NCI-H2227 treated with DMSO at 0.1 percent for 48 hours (cell line): ENCODE measurements around the gene CAMSAP1.

Experiments used
- DNase-seq: peaks from one replicate; lab custom pipeline; 2025; lab: John Stamatoyannopoulos, UW

CAMSAP1 gene

GRCh38 chr9:135939351-135940265 is 32.3 kb upstream of the CAMSAP1 start:
- DNase-seq = no peak

- no peak for DNase-seq
Measured at GRCh38 chr9:135937521-135938489, 30.5 kb upstream of the CAMSAP1 start.

GRCh38 chr9:135933114-135933513 is 25.8 kb upstream of the CAMSAP1 start:
- DNase-seq = no peak

DNA sequence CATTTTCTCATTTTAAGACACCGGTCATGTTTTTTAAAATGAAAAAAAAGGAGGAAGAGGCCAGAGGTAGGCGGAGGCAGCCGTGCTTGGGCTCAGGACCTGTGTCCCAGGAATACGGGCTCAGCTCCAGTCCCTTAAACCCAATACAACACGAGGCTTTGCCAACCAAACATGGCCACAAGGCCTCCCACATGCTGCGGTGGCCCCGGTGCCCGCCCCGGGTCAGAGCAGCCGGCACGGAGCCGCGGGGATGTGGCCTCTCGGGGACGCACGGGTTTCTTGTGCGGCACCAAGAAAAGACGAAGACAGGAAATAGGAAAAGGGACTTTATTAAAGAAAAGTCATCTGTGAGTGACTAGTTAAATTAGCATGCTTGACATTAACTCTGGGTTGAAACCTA is 25.3 kb upstream of the CAMSAP1 start:
- DNase-seq = no peak

DNA sequence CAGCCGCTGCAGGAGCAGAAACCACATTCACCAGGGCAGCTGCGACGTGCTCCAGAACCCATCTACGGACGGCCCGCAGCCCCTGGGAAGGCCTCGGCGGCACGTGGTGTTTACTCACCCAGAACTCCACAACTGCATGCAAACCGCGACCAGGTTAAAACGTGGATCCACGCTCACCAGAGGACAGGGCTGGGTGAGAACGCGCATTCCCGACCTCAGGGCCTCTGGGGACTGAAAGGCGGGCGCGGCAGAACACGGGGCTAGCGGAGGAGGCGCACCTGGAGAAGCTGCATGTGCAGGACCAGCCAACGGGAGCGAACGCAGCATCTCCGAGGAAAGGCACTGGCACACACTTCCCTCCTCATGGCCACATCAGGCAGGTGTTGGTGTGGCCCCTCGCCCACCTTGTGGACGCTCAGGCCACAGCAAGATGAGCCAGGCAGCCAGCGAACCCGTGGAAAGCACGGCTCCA is 24.0 kb upstream of the CAMSAP1 start:
- DNase-seq = no peak

DNA sequence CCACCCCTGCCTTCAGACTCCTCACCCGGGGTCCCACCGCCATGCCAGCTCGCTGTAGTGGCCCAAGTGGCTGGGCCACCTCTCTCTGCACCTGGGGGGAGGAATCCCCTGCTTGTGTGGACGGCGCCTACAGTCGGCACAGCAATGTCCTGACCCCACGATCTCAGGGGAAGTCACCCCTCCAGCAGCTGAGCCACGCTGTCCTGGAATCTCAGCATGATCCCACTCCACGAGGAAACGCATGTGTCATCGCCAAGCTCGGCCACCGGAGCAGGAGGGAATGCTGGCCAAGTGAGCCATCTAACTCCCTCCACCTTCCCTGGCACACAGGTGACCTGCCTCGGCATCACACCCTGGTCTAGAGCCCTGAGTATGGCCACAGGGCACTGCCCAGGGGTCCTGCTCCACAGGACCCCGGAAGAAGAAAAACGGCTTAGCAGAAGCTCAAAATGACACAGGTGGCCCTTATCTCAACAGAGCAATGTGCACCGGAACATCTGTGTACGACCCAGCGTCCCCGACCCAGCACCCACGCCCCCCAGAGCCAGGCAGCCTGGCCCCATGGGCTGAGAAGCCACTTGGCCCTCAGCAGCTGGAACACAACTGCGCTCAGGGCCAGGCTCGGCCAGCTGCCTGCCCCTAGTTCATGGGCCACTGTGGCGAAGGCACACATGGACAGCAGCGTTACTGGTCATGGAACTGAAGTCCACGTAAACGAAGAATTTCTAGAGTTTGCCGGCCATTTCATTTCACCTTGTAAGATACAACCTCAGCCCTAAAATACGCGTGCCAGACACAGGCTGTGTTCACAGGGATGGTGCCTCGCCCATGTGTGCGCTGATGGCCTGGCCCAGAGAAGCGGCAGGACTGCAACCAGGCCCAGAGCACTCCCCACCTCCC is 23.4 kb upstream of the CAMSAP1 start:
- DNase-seq = no peak

DNA sequence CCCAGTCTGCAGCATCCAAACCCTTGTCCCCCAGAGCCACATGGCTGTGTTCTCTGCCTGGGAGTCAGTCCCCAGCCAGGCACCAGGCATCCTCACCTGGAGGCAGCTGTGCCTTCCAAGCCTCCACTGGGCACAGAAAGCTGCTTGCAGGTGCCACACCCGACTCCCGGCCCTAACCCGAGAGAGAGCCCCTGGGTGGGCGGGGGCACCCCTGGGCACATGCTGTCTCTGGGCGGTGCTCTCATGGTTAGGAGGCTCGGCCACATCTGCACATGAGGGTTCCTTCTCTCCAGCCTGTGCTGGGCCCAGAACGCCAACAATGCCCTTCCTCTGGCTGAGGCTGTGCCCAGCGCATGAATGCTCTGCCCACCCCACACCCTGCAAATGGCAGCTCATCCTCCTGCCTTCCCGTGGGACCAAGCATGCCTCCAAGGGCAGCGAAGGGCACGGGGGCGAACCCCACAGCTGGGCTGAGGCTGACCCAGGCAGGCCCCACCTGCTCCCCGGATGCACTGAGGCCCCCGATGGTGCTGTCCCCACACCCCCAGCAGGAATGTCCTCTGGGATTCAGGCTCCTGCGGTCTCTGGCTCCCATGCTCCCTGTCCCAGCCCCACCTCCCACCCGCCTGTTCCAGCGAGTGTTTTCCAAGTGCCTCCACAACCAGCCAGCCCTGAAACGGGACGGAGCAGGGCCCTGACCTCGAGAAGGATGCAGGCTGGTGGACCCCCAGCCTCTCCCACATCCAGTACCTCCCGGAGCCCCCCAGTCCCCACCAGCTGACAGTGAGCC is 22.5 kb upstream of the CAMSAP1 start:
- DNase-seq = no peak

DNA sequence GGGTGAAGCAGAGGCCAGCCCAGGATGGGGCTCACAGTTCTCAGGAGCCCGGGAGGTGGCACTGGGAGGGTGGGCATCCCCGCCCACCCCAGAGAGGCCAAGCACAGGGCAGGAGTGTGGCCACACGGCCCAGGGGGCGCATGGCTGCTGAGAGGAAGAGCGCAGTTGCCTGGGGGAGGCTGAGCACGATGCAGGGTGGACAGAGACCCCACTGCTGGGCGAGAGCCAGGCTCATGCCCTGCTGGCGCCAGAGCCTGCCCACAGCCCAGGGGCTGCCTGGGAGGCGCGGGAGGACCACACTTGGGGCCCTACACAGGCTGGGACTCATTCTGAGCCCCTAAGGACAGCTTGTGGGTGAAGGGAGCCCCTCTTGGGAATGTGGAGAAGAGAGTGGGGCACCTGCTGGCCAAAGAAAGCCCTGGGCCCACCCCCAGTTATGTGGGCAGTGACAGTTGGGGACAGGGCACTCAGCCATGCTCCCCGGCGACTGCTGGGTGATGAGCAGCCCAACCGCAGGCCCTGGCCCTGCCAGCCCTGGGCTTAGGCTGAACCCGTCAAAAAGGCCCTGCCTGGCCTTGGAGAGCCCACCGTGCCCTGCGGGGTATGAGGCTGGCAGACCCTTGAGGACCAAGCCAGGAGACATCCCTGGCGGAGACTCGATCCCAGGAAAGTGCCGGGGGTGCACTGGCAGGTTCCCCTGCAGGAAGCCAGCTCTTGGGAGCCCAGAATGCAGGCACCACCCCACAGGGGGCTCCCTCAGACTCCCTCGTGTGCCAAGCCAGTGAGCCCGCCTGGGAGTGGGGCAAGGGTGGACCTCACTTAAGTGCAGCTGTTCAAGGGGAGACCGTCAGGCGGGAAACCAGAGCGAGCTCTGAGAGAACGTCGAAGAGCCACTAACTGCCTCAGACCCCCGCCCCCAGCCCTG is 21.6 kb upstream of the CAMSAP1 start:
- no peak for DNase-seq

DNA sequence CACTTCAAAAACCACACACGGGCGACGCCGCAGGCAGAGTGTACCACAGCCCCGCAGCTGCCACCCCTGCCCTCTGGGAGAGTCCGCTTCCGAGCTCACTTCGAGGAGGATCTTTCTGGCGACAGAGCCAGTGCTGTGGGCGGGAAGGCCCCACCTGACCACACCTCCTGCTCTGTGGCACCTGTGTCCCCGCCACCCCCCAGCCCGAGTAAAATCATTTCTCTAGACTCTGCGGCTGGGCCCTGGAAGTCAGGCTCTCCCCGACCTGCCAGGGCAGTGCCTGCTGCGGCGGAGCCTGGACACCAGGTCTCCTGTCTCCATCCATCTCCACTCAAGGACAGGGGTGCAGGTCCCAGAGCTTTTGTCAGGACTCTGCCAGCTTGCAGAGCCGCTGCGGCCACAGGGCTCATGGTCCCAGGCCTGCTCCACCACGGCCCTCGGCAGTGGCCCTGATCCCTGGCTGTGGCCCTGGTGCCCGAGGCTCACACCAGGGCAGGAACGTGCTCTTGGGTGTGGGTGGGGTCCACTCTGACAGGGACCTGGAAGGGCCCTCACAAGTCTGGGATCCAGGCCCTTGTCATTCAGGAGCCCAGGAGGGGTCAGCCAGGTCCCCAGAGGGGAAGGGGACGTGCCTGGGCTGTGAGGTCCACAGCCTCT is 20.9 kb upstream of the CAMSAP1 start:
- DNase-seq = no peak

DNA sequence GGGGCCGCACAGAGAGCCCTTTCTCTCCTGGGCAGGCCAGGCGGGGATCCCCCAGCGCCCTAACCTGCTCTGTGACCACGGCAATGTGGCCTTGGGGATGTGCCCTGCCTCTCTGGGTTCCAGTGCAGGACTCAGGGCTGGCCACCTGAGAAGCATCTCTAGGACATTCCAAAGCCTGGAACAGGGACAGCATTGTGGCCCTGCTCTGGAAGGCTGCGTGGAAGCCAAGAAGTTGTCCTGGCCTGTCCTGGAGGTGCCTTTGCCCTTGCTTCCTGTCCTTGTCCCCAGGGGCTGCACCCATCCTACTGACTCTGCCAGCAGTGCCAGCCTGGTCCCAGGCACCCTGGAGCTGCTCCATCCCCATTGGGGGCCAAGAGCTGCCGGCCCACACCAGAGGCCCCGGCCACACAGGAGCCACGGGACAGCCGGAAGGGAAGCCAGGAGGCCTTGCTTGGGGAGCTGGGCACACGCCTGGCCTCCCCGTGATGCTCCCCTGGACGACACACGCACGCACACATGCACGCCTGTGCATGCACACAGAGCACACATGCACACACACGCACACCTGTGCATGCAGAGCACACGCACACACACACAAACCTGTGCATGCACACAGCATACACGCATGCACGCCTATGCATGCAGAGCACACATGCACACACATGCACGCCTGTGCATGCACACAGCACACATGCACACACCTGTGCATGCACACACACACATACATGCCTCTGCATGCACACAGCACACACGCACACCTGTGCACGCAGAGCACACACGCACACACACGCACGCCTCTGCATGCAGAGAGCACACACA is 20.1 kb upstream of the CAMSAP1 start:
- no peak for DNase-seq

DNA sequence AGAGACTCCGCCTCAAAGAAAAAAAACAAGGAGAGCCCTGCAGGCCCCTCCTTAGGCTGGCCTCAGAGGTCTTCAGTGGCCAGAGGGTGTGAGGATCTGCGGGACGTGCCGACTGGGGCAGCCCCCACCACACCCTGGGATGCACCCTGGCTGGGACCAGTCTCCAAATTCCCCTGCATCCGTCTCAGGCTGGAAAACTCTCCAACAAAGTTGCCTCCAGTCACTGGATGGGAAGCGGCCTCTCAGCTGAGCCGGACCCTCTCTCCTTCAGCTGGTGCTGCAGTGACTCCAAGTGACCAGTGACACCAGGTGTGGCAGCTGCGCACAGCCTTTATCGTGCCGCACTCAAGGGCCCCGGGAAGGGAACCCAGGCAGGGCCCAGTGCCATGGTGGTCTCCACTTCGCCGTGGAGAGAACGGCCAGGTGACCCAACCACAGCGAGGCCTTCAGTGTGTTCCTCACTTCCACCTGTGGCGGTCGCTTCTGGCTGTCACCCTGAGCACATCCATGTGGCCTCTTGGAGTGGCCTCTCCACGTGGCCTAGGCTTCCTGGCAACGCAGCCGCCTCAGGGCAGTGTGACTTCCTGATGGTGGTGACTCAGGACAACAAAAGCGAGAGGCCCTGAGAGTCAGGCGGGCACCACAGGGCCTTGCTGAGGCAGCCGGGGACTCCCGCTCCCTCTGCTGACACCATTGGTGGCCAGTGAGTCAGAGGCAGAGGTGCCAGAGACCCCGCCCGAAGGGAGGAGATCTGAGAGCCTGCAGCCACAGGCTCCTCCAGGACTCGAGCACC is 19.3 kb upstream of the CAMSAP1 start:
- no peak for DNase-seq

- DNase-seq = no peak
Measured at GRCh38 chr9:135925496-135926133, 18.3 kb upstream of the CAMSAP1 start.

GRCh38 chr9:135924628-135925338 is 17.4 kb upstream of the CAMSAP1 start:
- DNase-seq = no peak

DNA sequence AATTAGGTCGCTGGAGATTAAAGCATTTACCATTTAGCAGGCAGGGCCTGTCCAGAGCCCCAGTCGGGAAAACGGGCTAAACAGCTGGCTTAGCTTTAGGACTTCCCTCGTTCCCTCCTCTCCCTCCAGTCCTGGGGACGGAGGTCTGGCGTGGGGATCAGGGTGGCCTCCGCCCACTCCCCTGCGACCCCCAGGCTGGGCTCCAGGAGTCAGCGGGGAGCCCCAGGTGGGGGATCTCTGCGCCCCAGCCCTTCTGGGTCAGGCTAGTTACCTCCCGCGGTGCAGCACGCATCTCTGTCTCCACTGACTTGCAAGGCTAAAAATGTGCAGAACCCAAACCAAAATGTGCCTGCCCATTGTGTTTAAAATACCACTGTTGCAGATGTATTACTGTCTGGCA is 16.2 kb upstream of the CAMSAP1 start:
- no peak for DNase-seq

- DNase-seq = no peak
Measured at GRCh38 chr9:135921749-135922310, 14.5 kb upstream of the CAMSAP1 start.
